ENCODE measurements around the gene DNAJC1.

DNAJC1 gene

DNA sequence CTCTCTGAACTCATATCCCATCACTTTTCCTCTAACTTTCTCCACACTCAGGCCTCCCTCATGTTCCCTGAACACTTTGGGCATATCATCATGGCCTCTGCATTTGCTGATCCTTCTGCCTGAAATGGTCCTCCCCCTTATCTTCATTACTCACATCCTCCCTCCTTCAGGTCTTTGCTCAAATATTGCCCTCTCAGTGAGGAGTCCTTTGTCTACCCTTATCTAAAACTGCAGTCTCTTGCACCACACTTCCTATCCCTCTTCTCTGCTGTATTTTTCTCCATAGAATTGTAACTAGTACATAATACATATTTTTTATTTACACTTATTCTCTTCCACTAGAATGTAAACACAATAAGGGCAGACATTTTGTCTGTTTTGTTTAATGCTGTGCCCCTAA lies 41.7 kb downstream of the DNAJC1 start:
- peak; percentile 2 for DNase-seq (ENCODE audit: insufficient read length, low spot score)
- no peak for FAIRE-seq
- TF ChIP-seq POLR2A (IDR thresholded peaks at IDR 0.05; ENCODE audit: low read depth, low read length), result no peak

GRCh38 chr10:21959998-21960397 lies 43.5 kb downstream of the DNAJC1 start:
- DNase-seq (ENCODE audit: insufficient read length, low spot score), result no peak
- no peak for FAIRE-seq
- no peak for TF ChIP-seq POLR2A (IDR thresholded peaks at IDR 0.05; ENCODE audit: low read depth, low read length)

- DNase-seq (ENCODE audit: insufficient read length, low spot score) (no peak), FAIRE-seq (no peak)
- no peak for TF ChIP-seq POLR2A (IDR thresholded peaks at IDR 0.05; ENCODE audit: low read depth, low read length)
Measured at GRCh38 chr10:21954690-21955089, 48.8 kb downstream of the DNAJC1 start.

- TF ChIP-seq POLR2A (IDR thresholded peaks at IDR 0.05; ENCODE audit: low read depth, low read length), result no peak
- DNase-seq (ENCODE audit: insufficient read length, low spot score), result no peak
- no peak for FAIRE-seq
Measured at GRCh38 chr10:21954132-21954531, 49.4 kb downstream of the DNAJC1 start.

DNA sequence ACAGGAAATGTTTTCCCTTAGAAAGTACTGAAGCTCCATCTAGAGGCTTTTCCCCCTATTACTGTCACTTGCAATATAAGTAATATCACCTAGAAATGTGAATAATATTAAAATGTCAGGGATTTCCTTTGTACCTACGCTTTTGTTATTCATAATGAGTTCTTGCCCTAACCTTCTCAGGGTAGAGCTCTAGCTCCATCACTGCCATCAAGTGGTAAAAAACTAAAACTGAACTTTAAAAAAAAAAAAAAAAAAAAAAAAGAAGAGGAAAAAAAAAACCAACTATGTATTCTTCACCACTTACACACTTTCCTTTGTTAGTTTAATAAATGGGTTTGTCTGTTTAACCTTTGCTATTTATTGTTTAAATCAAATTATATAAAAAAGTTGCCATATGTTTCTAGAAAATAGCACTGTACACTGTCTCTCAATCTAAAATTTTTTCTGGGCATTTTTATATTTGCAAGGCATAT lies 49.9 kb downstream of the DNAJC1 start:
- FAIRE-seq (no peak), DNase-seq (ENCODE audit: insufficient read length, low spot score) (peak; percentile 9)
- TF ChIP-seq POLR2A (IDR thresholded peaks at IDR 0.05; ENCODE audit: low read depth, low read length), result no peak

- FAIRE-seq, result no peak
- no peak for TF ChIP-seq POLR2A (IDR thresholded peaks at IDR 0.05; ENCODE audit: low read depth, low read length)
- no peak for DNase-seq (ENCODE audit: insufficient read length, low spot score)
Measured at GRCh38 chr10:21950566-21950965, 53.0 kb downstream of the DNAJC1 start.

GRCh38 chr10:21946946-21947345 lies 56.6 kb downstream of the DNAJC1 start:
- FAIRE-seq, result no peak
- no peak for TF ChIP-seq POLR2A (IDR thresholded peaks at IDR 0.05; ENCODE audit: low read depth, low read length)
- DNase-seq (ENCODE audit: insufficient read length, low spot score), result no peak

DNA sequence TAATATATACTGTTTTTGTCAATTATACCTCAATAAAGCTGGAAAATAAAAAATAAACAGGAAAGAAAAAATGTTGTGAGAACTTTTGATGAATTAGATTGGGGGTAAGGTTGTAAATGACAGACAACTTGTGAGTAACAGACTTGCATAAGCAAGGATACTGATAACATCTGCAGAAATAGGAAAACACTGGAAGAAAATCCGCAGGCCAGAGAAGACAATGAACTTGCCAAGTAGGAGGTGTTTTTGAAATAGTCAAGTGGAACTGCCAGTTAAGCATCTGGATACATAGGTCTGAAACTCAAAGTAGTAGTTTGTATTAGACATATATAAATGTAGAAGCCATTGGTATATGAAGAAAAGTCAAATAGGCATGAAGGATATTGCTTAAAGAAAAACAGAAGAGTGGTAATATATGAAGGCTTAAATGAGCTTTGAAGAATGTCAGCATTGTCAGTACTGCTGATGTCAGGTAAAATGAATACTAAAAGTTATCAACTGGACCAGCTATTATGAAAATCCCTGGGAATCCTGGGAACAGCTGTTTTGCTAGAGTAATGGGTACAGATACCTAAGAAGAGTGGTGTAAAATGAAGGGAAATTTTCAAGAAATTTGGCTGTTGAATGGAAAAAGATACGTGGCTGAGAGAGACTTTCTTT lies 58.7 kb downstream of the DNAJC1 start:
- FAIRE-seq, result peak; percentile 30
- no peak for TF ChIP-seq POLR2A (IDR thresholded peaks at IDR 0.05; ENCODE audit: low read depth, low read length)
- no peak for DNase-seq (ENCODE audit: insufficient read length, low spot score)

- FAIRE-seq (no peak), DNase-seq (ENCODE audit: insufficient read length, low spot score) (no peak)
- no peak for TF ChIP-seq POLR2A (IDR thresholded peaks at IDR 0.05; ENCODE audit: low read depth, low read length)
Measured at GRCh38 chr10:21943633-21944265, 59.8 kb downstream of the DNAJC1 start.

DNA sequence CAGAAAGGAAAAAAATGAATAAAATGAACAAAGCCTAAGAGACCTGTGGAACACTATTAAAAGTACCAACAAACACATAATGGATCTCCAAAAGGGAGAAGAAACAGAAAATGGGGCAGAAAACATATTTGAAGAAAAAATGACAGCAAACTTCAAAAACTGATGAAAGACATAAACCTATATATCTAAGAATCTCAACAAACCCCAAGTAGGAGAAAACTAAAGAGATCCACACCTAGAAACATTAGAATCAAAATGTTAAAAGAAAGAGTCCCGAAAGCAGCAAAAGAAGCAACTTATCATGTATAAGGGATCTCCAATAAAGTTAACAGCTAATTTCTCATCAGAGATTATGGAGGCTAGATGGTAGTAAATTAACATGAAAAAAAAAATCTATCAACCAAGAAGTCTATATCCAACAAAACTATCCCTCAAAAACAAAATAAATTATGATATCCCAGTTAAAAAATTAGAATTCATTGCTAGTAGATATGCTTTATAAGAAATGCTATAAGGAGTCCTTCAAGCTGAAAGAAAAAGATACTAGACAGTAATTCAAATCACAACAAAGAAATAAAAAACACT lies 68.0 kb downstream of the DNAJC1 start:
- FAIRE-seq (no peak), DNase-seq (ENCODE audit: insufficient read length, low spot score) (no peak)
- no peak for TF ChIP-seq POLR2A (IDR thresholded peaks at IDR 0.05; ENCODE audit: low read depth, low read length)

- FAIRE-seq, result no peak
- no peak for TF ChIP-seq POLR2A (IDR thresholded peaks at IDR 0.05; ENCODE audit: low read depth, low read length)
- DNase-seq (ENCODE audit: insufficient read length, low spot score), result no peak
Measured at GRCh38 chr10:21934307-21934706, 69.2 kb downstream of the DNAJC1 start.

DNA sequence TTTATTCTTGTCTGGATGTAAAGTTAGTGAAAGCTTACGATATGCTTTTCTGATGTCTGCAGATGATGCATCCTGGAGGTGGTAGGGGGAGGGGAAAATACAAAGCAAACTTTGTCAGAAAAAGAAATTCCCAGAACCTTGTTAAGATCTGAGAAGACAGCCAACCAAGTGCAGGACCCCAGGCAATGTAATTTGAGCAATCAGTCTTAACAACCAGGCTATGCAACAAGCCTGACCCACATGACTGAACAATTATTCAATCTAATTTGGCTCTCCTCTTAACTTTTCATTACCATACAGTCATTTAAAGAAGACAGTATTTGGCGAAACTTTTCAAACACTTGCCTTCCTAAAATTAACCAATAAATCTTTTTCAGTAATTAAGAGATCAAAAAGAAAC lies 74.5 kb downstream of the DNAJC1 start:
- DNase-seq (ENCODE audit: insufficient read length, low spot score), result no peak
- no peak for FAIRE-seq
- no peak for TF ChIP-seq POLR2A (IDR thresholded peaks at IDR 0.05; ENCODE audit: low read depth, low read length)

GRCh38 chr10:21927631-21928353 lies 75.7 kb downstream of the DNAJC1 start:
- no peak for TF ChIP-seq POLR2A (IDR thresholded peaks at IDR 0.05; ENCODE audit: low read depth, low read length)
- FAIRE-seq, result peak; percentile 55

GRCh38 chr10:21926949-21927348 lies 76.6 kb downstream of the DNAJC1 start:
- DNase-seq (ENCODE audit: insufficient read length, low spot score) (peak; percentile 20), FAIRE-seq (peak; percentile 97)
- TF ChIP-seq POLR2A (IDR thresholded peaks at IDR 0.05; ENCODE audit: low read depth, low read length), result no peak

More at GRCh38 chr10:21927631-21928353, 75.7 kb downstream of the DNAJC1 start:
- DNase-seq (ENCODE audit: insufficient read length, low spot score), result no peak

All from H54 (cell line).